CD4-positive, alpha-beta T cell treated with Interleukin-21 for 1 hour (primary cell): Measurements from ENCODE around the gene MRC2.

Source experiments
- DNase-seq: peaks from one replicate; pipeline ENCODE4 v3.0.0-alpha.2; 2020

MRC2 gene

GRCh38 chr17:62704381-62704971 is 77.0 kb downstream of the MRC2 start:
- DNase-seq: no peak

- DNase-seq: no peak
These were observed 77.8 kb downstream of the MRC2 start for GRCh38 chr17:62705156-62705777.

- no peak for DNase-seq
These were observed 78.5 kb downstream of the MRC2 start for GRCh38 chr17:62705778-62706597.

- no peak for DNase-seq
These were observed 79.3 kb downstream of the MRC2 start for GRCh38 chr17:62706598-62707424.

GRCh38 chr17:62707425-62707739 is 79.9 kb downstream of the MRC2 start:
- DNase-seq: no peak

- no peak for DNase-seq
These were observed 81.1 kb downstream of the MRC2 start for GRCh38 chr17:62708587-62708986.

- no peak for DNase-seq
These were observed 84.7 kb downstream of the MRC2 start for GRCh38 chr17:62712171-62712581.

- DNase-seq: no peak
These were observed 85.8 kb downstream of the MRC2 start for GRCh38 chr17:62713086-62713881.

- DNase-seq: no peak
These were observed 86.7 kb downstream of the MRC2 start for GRCh38 chr17:62714016-62714777.

GRCh38 chr17:62715882-62716390 is 88.5 kb downstream of the MRC2 start:
- no peak for DNase-seq

- DNase-seq: no peak
These were observed 89.5 kb downstream of the MRC2 start for GRCh38 chr17:62716834-62717588.

GRCh38 chr17:62717589-62717855 is 90.1 kb downstream of the MRC2 start:
- no peak for DNase-seq

- DNase-seq: no peak
These were observed 90.4 kb downstream of the MRC2 start for GRCh38 chr17:62717889-62718288.

- no peak for DNase-seq
These were observed 91.0 kb downstream of the MRC2 start for GRCh38 chr17:62718429-62718828.

- DNase-seq: no peak
These were observed 92.1 kb downstream of the MRC2 start for GRCh38 chr17:62719586-62719985.

GRCh38 chr17:62720126-62720850 is 92.8 kb downstream of the MRC2 start:
- peak; percentile 13 for DNase-seq

- DNase-seq: no peak
These were observed 95.2 kb downstream of the MRC2 start for GRCh38 chr17:62722625-62723024.

GRCh38 chr17:62723842-62724241 is 96.4 kb downstream of the MRC2 start:
- DNase-seq: no peak

GRCh38 chr17:62724398-62725146 is 97.1 kb downstream of the MRC2 start:
- DNase-seq: peak; percentile 80
